Lower lobe of right lung (tissue), 2 donors: ENCODE results near the gene ORM2. TPM values are rescaled to one million over a fixed set of nuclear protein-coding genes. Genes with fewer than 3 reads are reported as not detected.
A peak's percentile ranks its signal among the peaks of the same experiment; 100 is the strongest.

ENCODE experiments used
- ATAC-seq, 2 donors: fragments of 200-7000 bp; cut with Tn5 transposase; one replicate each; pipeline ENCODE4 v1.9.1; 2020 to 2022; ENCODE audit warnings: mild to moderate bottlenecking in 2 of 2, moderate library complexity in 2 of 2
- DNase-seq: peaks from one replicate; pipeline ENCODE4 v3.0.0-alpha.2; 2020
- H3K27ac ChIP-seq: fragments of 200-600 bp; one replicate; pipeline ENCODE4 v1.8.0; 2022
- H3K27me3 ChIP-seq: fragments of 200-600 bp; one replicate; pipeline ENCODE4 v1.8.0; 2022; ENCODE audit warnings: low read depth
- H3K36me3 ChIP-seq: fragments of 200-600 bp; one replicate; pipeline ENCODE4 v1.8.0; 2022; ENCODE audit warnings: mild to moderate bottlenecking
- H3K4me1 ChIP-seq: fragments of 200-600 bp; one replicate; pipeline ENCODE4 v1.8.0; 2022
- H3K4me3 ChIP-seq: fragments of 200-600 bp; one replicate; pipeline ENCODE4 v1.8.0; 2022; ENCODE audit warnings: mild to moderate bottlenecking
- H3K9me3 ChIP-seq: fragments of 200-600 bp; one replicate; pipeline ENCODE4 v1.8.0; 2022
- CTCF ChIP-seq: fragments of 200-600 bp; IDR thresholded peaks from one replicate; pipeline ENCODE4 v1.8.0; 2022; ENCODE audit warnings: antibody characterized with exemption, mild to moderate bottlenecking
- intact Hi-C: fragments of 100-400 bp; cut with DNase I; formaldehyde crosslinking; loops from one replicate; pipeline ENCODE4 v1.11.0; 2022
- total RNA-seq: library from RNA; stranded (reverse); fragmentation: NEBNext Ultra II Directional; extraction: Animal tissue kit (Norgen Biotek cat#: 25700); gene quantifications from one replicate; pipeline ENCODE4 v1.2.1, GENCODE V29; 2021
- donor health status: DM: no; HTN: yes; CAD: no; lungs with severe emphysema.

The ORM2 gene
- total RNA-seq, 1 donor from 2014 or later: 3.1 TPM

GRCh38 chr9:114283551-114284111 is 46.0 kb upstream of the ORM2 start:
- ATAC-seq (no peak), DNase-seq (peak; percentile 25)
- Histone ChIP-seq H3K4me3 (no peak overlapping the region), H3K36me3 (no peaks in the 10 kb centered on the region), H3K9me3 (no peaks in the 10 kb centered on the region), H3K27ac (no peak overlapping the region), H3K27me3 (no peaks in the 10 kb centered on the region), H3K4me1 (no peaks in the 10 kb centered on the region)
- no peak for TF ChIP-seq CTCF
- intact Hi-C loops: no loop called here

GRCh38 chr9:114284316-114285060 is 45.2 kb upstream of the ORM2 start:
- H3K4me1 ChIP-seq: no peaks in the 10 kb centered on the region
- no peak for TF ChIP-seq CTCF
- no peaks in the 10 kb centered on the region for H3K36me3 ChIP-seq
- H3K9me3 ChIP-seq: no peaks in the 10 kb centered on the region
- ATAC-seq (no peak), DNase-seq (peak; percentile 28)
- H3K27ac ChIP-seq: no peak overlapping the region
- intact Hi-C loops: no loop called here
- no peaks in the 10 kb centered on the region for H3K27me3 ChIP-seq
- no peak overlapping the region for H3K4me3 ChIP-seq

GRCh38 chr9:114285166-114285867 is 44.4 kb upstream of the ORM2 start:
- H3K9me3 ChIP-seq: no peaks in the 10 kb centered on the region
- H3K27me3 ChIP-seq: no peaks in the 10 kb centered on the region
- H3K4me1 ChIP-seq: no peaks in the 10 kb centered on the region
- H3K36me3 ChIP-seq: no peaks in the 10 kb centered on the region
- intact Hi-C loops: no loop called here
- peak in 1 of 2 donors; percentile 3 for ATAC-seq
- no peak overlapping the region for H3K27ac ChIP-seq
- TF ChIP-seq CTCF: no peak
- peak; percentile 40 for DNase-seq
- no peak overlapping the region for H3K4me3 ChIP-seq

GRCh38 chr9:114286146-114286679 is 43.5 kb upstream of the ORM2 start:
- Histone ChIP-seq H3K4me1 (no peaks in the 10 kb centered on the region), H3K4me3 (no peak overlapping the region), H3K27me3 (no peaks in the 10 kb centered on the region), H3K9me3 (no peaks in the 10 kb centered on the region), H3K36me3 (no peaks in the 10 kb centered on the region), H3K27ac (no peak overlapping the region)
- intact Hi-C loops: no loop called here
- peak; percentile 3 for DNase-seq
- no peak for TF ChIP-seq CTCF
- no peak for ATAC-seq

- no peak overlapping the region for H3K27ac ChIP-seq
- no peak for ATAC-seq
- no peaks in the 10 kb centered on the region for H3K9me3 ChIP-seq
- H3K4me1 ChIP-seq: no peaks in the 10 kb centered on the region
- no peak overlapping the region for H3K4me3 ChIP-seq
- TF ChIP-seq CTCF: no peak
- no peaks in the 10 kb centered on the region for H3K27me3 ChIP-seq
- H3K36me3 ChIP-seq: peaks cover 1% of the 10 kb centered on the region
- DNase-seq: peak; percentile 33
- intact Hi-C loops: no loop called here
Measured at GRCh38 chr9:114287001-114287762, 42.5 kb upstream of the ORM2 start.
